K562 (cell line): ENCODE results near the gene FADS6. TPM values are rescaled to one million over a fixed set of nuclear protein-coding genes. Genes with fewer than 3 reads are reported as not detected.

Experiments
- ARID3B ChIP-seq: fragments of 250-450 bp; sonication (Bioruptor Pico); IDR thresholded peaks from 2 replicates; pipeline ENCODE4 v1.4.0; 2020; ENCODE audit warnings: borderline replicate concordance
- ATF2 ChIP-seq: sonication (generic); formaldehyde crosslinking; IDR thresholded peaks from 2 replicates; pipeline ENCODE4 v1.8.1; 2022; ENCODE audit warnings: missing genetic modification reagents
- BACH1 ChIP-seq: fragments of 200-800 bp; sonication (Bioruptor generic); IDR thresholded peaks from 2 replicates; pipeline ENCODE4 v1.6.1; 2016; ENCODE audit warnings: missing genetic modification characterization, missing compliant biosample characterization
- BCOR ChIP-seq: fragments of 450-650 bp; IDR thresholded peaks from 2 replicates; pipeline ENCODE4 v1.6.1; 2016
- HDGF ChIP-seq: fragments of 450-650 bp; IDR thresholded peaks from 2 replicates; pipeline ENCODE4 v1.6.1; 2016
- HNRNPK ChIP-seq: fragments of 200-400 bp; formaldehyde crosslinking; IDR thresholded peaks from one replicate; pipeline ENCODE4 v1.6.1; 2018; ENCODE audit warnings: mild to moderate bottlenecking, low read depth, low read length; ENCODE audit not compliant: poor library complexity, severe bottlenecking
- HNRNPUL1 ChIP-seq: fragments of 200-400 bp; formaldehyde crosslinking; IDR thresholded peaks from 2 replicates; pipeline ENCODE4 v1.6.1; 2017; ENCODE audit warnings: low read length
- IRF2 ChIP-seq: sonication (generic); formaldehyde crosslinking; IDR thresholded peaks from 2 replicates; pipeline ENCODE4 v1.8.1; 2022; ENCODE audit warnings: mild to moderate bottlenecking, missing genetic modification reagents
- NR3C1 ChIP-seq: sonication (generic); formaldehyde crosslinking; IDR thresholded peaks from 2 replicates; pipeline ENCODE4 v1.8.1; 2022; ENCODE audit warnings: missing genetic modification reagents
- ZBTB7A ChIP-seq: IDR thresholded peaks from 2 replicates; pipeline ENCODE4 v1.6.1; 2011; ENCODE audit warnings: low read depth, mild to moderate bottlenecking, low read length, moderate library complexity, borderline replicate concordance; ENCODE audit not compliant: control insufficient read depth
- ZNF408 ChIP-seq: fragments of 250-450 bp; sonication (Bioruptor Pico); IDR thresholded peaks from 2 replicates; pipeline ENCODE4 v1.4.0; 2020; ENCODE audit warnings: low read depth, mild to moderate bottlenecking, moderate library complexity
- ZNF512 ChIP-seq: IDR thresholded peaks from 2 replicates; pipeline ENCODE4 v1.6.1; 2016; ENCODE audit warnings: missing genetic modification characterization, missing compliant biosample characterization
- ZNF76 ChIP-seq: fragments of 250-450 bp; sonication (Bioruptor Pico); IDR thresholded peaks from 2 replicates; pipeline ENCODE4 v1.4.0; 2020; ENCODE audit warnings: mild to moderate bottlenecking, moderate library complexity, borderline replicate concordance
- ZNF79 ChIP-seq: fragments of 250-450 bp; sonication (Bioruptor Pico); IDR thresholded peaks from 2 replicates; pipeline ENCODE4 v1.4.0; 2020; ENCODE audit warnings: low read depth, mild to moderate bottlenecking, moderate library complexity
- polyA plus RNA-seq, 8 experiments: library from polyadenylated mRNA; depleted of rRNA in 4 of 8; stranded (reverse) in 5 of 8; unstranded in 3 of 8; fragments of >200 nt; fragmentation: Nextera tagmentation in 2 of 8; fragmentation: Illumina TruSeq in 1 of 8; extraction: Ambion mirVana in 2 of 8; extraction: Trizol in 1 of 8; gene quantifications; 2 replicates each; pipeline versions ENCODE4 v1.2.1 to v1.2.3, GENCODE V29; 2011 to 2014; ENCODE audit warnings: inconsistent platforms in 1 of 8, missing spikeins in 1 of 8
- total RNA-seq, 7 experiments: library from RNA; depleted of rRNA in 6 of 7; stranded (reverse); fragments of >200 nt in 6 of 7; fragmentation: Illumina TruSeq in 2 of 7; extraction: Trizol in 2 of 7; gene quantifications; 2 replicates each; pipeline versions ENCODE4 v1.2.1 to v1.2.3, GENCODE V29; 2011 to 2021; ENCODE audit warnings: low replicate concordance in 1 of 7
- TF ChIP-seq, protein P1 (sequence below), 2 experiments: fragments of 150-350 bp in 1 of 2; IDR thresholded peaks; 2 replicates each; pipeline ENCODE4 v1.6.1; 2012 to 2016; ENCODE audit warnings: low read depth in 2 of 2, low read length in 2 of 2, mild to moderate bottlenecking in 1 of 2, moderate library complexity in 1 of 2

Gene FADS6
- total and polyA plus RNA-seq, 9 of the 15 experiments (the other 6 are each of a cell fraction or from before 2014, with no cell fraction given), result 0.18 to 0.22 TPM; not detected in 7

DNA sequence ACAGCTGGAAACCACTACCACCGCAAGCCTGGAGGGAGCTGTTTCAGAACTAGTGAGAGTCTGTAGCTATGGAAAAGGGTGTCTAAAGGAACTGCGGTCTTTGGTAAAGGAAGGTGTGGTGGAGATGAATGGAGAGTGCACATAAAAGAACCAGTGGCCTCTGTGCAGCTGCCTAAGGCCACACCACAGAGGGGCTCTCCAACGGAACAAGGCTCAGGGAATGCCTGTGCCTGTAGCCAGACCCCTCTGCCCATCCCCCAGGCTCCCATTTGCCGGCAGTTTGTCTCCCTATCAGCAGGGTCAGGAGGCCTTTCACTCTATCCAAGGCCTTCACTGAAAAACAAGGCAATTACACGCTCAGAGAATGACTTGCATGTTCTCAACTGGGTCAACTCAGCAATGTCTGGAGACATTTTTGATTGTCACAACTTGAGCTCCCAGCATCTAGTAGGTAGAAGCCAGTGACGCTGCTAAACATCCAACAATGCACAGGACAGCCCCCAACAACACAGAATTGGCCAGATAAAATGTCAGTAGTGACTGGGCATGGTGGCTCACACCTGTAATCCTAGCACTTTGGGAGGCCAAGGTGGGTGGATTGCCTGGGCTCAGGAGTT, 17.3 kb downstream of the FADS6 start (continued):
- TF ChIP-seq, protein P1, sequence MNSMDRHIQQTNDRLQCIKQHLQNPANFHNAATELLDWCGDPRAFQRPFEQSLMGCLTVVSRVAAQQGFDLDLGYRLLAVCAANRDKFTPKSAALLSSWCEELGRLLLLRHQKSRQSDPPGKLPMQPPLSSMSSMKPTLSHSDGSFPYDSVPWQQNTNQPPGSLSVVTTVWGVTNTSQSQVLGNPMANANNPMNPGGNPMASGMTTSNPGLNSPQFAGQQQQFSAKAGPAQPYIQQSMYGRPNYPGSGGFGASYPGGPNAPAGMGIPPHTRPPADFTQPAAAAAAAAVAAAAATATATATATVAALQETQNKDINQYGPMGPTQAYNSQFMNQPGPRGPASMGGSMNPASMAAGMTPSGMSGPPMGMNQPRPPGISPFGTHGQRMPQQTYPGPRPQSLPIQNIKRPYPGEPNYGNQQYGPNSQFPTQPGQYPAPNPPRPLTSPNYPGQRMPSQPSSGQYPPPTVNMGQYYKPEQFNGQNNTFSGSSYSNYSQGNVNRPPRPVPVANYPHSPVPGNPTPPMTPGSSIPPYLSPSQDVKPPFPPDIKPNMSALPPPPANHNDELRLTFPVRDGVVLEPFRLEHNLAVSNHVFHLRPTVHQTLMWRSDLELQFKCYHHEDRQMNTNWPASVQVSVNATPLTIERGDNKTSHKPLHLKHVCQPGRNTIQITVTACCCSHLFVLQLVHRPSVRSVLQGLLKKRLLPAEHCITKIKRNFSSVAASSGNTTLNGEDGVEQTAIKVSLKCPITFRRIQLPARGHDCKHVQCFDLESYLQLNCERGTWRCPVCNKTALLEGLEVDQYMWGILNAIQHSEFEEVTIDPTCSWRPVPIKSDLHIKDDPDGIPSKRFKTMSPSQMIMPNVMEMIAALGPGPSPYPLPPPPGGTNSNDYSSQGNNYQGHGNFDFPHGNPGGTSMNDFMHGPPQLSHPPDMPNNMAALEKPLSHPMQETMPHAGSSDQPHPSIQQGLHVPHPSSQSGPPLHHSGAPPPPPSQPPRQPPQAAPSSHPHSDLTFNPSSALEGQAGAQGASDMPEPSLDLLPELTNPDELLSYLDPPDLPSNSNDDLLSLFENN (IDR thresholded peaks at IDR 0.05; ENCODE audit: low read depth in 2 of 2, low read length in 2 of 2), result 0 out of 4 replicates have a peak, but pooled peaks of 1 of the 2 experiments have one; percentile 4
- no peak for TF ChIP-seq HNRNPK
- TF ChIP-seq ZNF76, result no peak
- no peak for TF ChIP-seq NR3C1 (CRISPR knock-in tag)
- no peak for TF ChIP-seq ARID3B
- peak; percentile 76; the same call in 1 of the 2 replicates for TF ChIP-seq ZBTB7A
- no peak for TF ChIP-seq ATF2 (CRISPR knock-in tag)
- TF ChIP-seq HDGF, result no peak
- no peak for TF ChIP-seq IRF2 (CRISPR knock-in tag)
- TF ChIP-seq BACH1, result peak; percentile 85
- peak; percentile 20; the same call in 1 of the 2 replicates for TF ChIP-seq BCOR
- no peak for TF ChIP-seq HNRNPUL1
- no peak for TF ChIP-seq ZNF408 (CRISPR knock-in tag)
- no peak for TF ChIP-seq ZNF512
- no peak; the same call in 1 of the 2 replicates for TF ChIP-seq ZNF79 (CRISPR knock-in tag)
